Thoracic aorta (tissue), 2 donors: Measurements from ENCODE around the gene FHIT. TPM values are rescaled to one million over a fixed set of nuclear protein-coding genes. Genes with fewer than 3 reads are reported as not detected.
"Not testable (repeated sequence)": the region's sequence is repeated elsewhere in the genome, so short reads cannot be mapped to it uniquely, and the experiment has no call there.

Source experiments
- ATAC-seq: fragments of 150-250 bp; one replicate; pipeline ENCODE4 v1.8.0; 2017; ENCODE audit warnings: low read depth; ENCODE audit not compliant: insufficient number of reproducible peaks, low FRiP score
- DNase-seq: peaks from one replicate; pipeline ENCODE4 v3.0.0-alpha.2; 2020; ENCODE audit warnings: low spot score
- H3K27ac ChIP-seq, 2 donors: fragments of 200-600 bp; sonication (generic); 1 replicate in 1 of 2; 2 replicates in 1 of 2; pipeline ENCODE4 v1.5.1; 2016; ENCODE audit warnings: mild to moderate bottlenecking in 2 of 2, moderate library complexity in 2 of 2
- H3K27me3 ChIP-seq: fragments of 200-600 bp; sonication (generic); replicated peaks from 2 replicates; pipeline ENCODE4 v1.6.0; 2016; ENCODE audit warnings: mild to moderate bottlenecking; ENCODE audit not compliant: insufficient read depth
- H3K36me3 ChIP-seq: fragments of 200-600 bp; sonication (generic); one replicate; pipeline ENCODE4 v1.5.1; 2016
- H3K4me1 ChIP-seq, 2 donors: fragments of 200-600 bp; sonication (generic); 1 replicate in 1 of 2; 2 replicates in 1 of 2; pipeline versions ENCODE4 v1.5.1 to v1.6.0; 2016; ENCODE audit warnings: low read depth in 2 of 2, mild to moderate bottlenecking in 1 of 2; ENCODE audit not compliant: control insufficient read depth in 1 of 2
- H3K4me3 ChIP-seq: fragments of 200-600 bp; sonication (generic); 2 replicates; pipeline ENCODE4 v1.5.1; 2016; ENCODE audit warnings: mild to moderate bottlenecking
- H3K9me3 ChIP-seq: fragments of 200-600 bp; sonication (generic); 2 replicates; pipeline ENCODE4 v1.5.1; 2016
- CTCF ChIP-seq: fragments of 200-600 bp; sonication (generic); IDR thresholded peaks from one replicate; pipeline ENCODE4 v1.5.1; 2019; ENCODE audit warnings: antibody characterized with exemption
- total RNA-seq, 2 donors: library from RNA; depleted of rRNA; stranded (reverse); fragments of >200 nt; gene quantifications; one replicate each; pipeline versions ENCODE4 v1.1.0 to v1.2.3, GENCODE V29; 2016

The FHIT gene
- total RNA-seq, 2 donors from 2014 or later, result 2.0 to 2.3 TPM

GRCh38 chr3:61053781-61054496, 197.3 kb downstream of the FHIT start:
- Histone ChIP-seq H3K27me3 (no peaks in the 10 kb centered on the region), H3K27ac (no peak overlapping the region), H3K9me3 (no peaks in the 10 kb centered on the region), H3K36me3 (no peaks in the 10 kb centered on the region), H3K4me1 (no peaks in the 10 kb centered on the region), H3K4me3 (no peak overlapping the region)
- ATAC-seq (no peak), DNase-seq (no peak)
- TF ChIP-seq CTCF, result no peak

- Histone ChIP-seq H3K4me1 (no peaks in the 10 kb centered on the region), H3K27me3 (no peaks in the 10 kb centered on the region), H3K27ac (no peak overlapping the region), H3K36me3 (no peaks in the 10 kb centered on the region), H3K4me3 (no peak overlapping the region), H3K9me3 (no peaks in the 10 kb centered on the region)
- DNase-seq (no peak), ATAC-seq (no peak)
- TF ChIP-seq CTCF, result no peak
Observed at GRCh38 chr3:61052851-61053250, 198.4 kb downstream of the FHIT start.

GRCh38 chr3:61051666-61052065, 199.6 kb downstream of the FHIT start:
- no peak for TF ChIP-seq CTCF
- Histone ChIP-seq H3K9me3 (no peaks in the 10 kb centered on the region), H3K36me3 (no peaks in the 10 kb centered on the region), H3K27ac (no peak overlapping the region), H3K27me3 (no peaks in the 10 kb centered on the region), H3K4me3 (no peak overlapping the region), H3K4me1 (no peaks in the 10 kb centered on the region)
- ATAC-seq (no peak), DNase-seq (no peak)

GRCh38 chr3:61045169-61045568, 206.1 kb downstream of the FHIT start:
- not testable (repeated sequence) for ATAC-seq, H3K4me3 ChIP-seq
- peaks cover 11% of the 10 kb centered on the region for H3K9me3 ChIP-seq

GRCh38 chr3:61043156-61043555, 208.1 kb downstream of the FHIT start:
- H3K4me3 ChIP-seq, result no peak overlapping the region
- no peak overlapping the region for H3K27ac ChIP-seq
- H3K27me3 ChIP-seq, result no peaks in the 10 kb centered on the region
- no peak for TF ChIP-seq CTCF
- no peaks in the 10 kb centered on the region for H3K36me3 ChIP-seq
- DNase-seq (no peak), ATAC-seq (no peak)
- peaks cover 11% of the 10 kb centered on the region for H3K9me3 ChIP-seq
- H3K4me1 ChIP-seq, result no peaks in the 10 kb centered on the region

More at GRCh38 chr3:61045169-61045568, 206.1 kb downstream of the FHIT start:
- not testable (repeated sequence) for H3K36me3 ChIP-seq, H3K27ac ChIP-seq, H3K4me1 ChIP-seq, DNase-seq, H3K27me3 ChIP-seq

- Histone ChIP-seq H3K36me3 (no peaks in the 10 kb centered on the region), H3K9me3 (peaks cover 11% of the 10 kb centered on the region), H3K27me3 (no peaks in the 10 kb centered on the region), H3K27ac (no peak overlapping the region), H3K4me1 (no peaks in the 10 kb centered on the region), H3K4me3 (no peak overlapping the region)
- DNase-seq (no peak), ATAC-seq (no peak)
- TF ChIP-seq CTCF, result no peak
Observed at GRCh38 chr3:61040618-61041017, 210.6 kb downstream of the FHIT start.
